GM12878 (cell line): Measurements from ENCODE around the gene TEKT1. TPM values are rescaled to one million over a fixed set of nuclear protein-coding genes. Genes with fewer than 3 reads are reported as not detected.

ENCODE experiments used
- ATAC-seq: fragments of 200-7000 bp; cut with Tn5 transposase; 3 replicates; pipeline ENCODE4 v1.9.1; 2020; ENCODE audit warnings: mild to moderate bottlenecking, moderate library complexity
- BruUV-seq: library from RNA; stranded (reverse); fragments of 400-500 nt; replicated peaks from 2 replicates; lab custom pipeline; 2021; lab: Mats Ljungman, UMichigan
- CTCF ChIA-PET: fragments of 300-600 bp; sonication (Branson Sonifier 250); formaldehyde crosslinking; extraction: SDS; loops from one replicate; lab custom pipeline; 2021; ENCODE audit warnings: inconsistent platforms; lab: Yijun Ruan, JAX
- POLR2A ChIA-PET: fragments of 350-600 bp; formaldehyde crosslinking; extraction: SDS; loops from one replicate; lab custom pipeline; 2021; ENCODE audit warnings: inconsistent platforms; lab: Charles Lee
- RAD21 ChIA-PET: fragments of 300-600 bp; sonication (Branson Sonifier 250); formaldehyde crosslinking; loops from one replicate; lab custom pipeline; 2023; ENCODE audit warnings: antibody characterized with exemption; ENCODE audit not compliant: unreplicated experiment; lab: Charles Lee
- SMC1A ChIA-PET: fragments of 300-600 bp; sonication (Branson Sonifier 250); formaldehyde crosslinking; loops from one replicate; lab custom pipeline; 2023; ENCODE audit not compliant: unreplicated experiment, uncharacterized antibody; lab: Charles Lee
- DNase-seq: peaks from one replicate; pipeline ENCODE4 v3.0.0-alpha.2; 2011; ENCODE audit warnings: low read depth, low spot score
- FAIRE-seq: peaks from 3 replicates; lab custom pipeline; 2011; peaks lifted over from hg19 to GRCh38; lab: Jason Lieb, UNC
- H2AFZ ChIP-seq: 2 replicates; pipeline ENCODE4 v1.6.0; 2011; ENCODE audit warnings: low read depth, low read length, control low read depth; ENCODE audit not compliant: control insufficient read depth
- H3K27ac ChIP-seq: 2 replicates; pipeline ENCODE4 v1.5.1; 2011; ENCODE audit warnings: control low read depth; ENCODE audit not compliant: control insufficient read depth, insufficient read depth
- H3K27me3 ChIP-seq, 2 experiments: replicated peaks in 1 of 2; 2 replicates each; pipeline versions ENCODE4 v1.6.0 to v1.6.1; 2011; ENCODE audit warnings: low read length in 1 of 2; ENCODE audit not compliant: control insufficient read depth in 2 of 2, insufficient read depth in 2 of 2
- H3K36me3 ChIP-seq, 2 experiments: 2 replicates each; pipeline ENCODE4 v1.5.1; 2011; ENCODE audit warnings: low read length in 1 of 2; ENCODE audit not compliant: control insufficient read depth in 2 of 2, insufficient read depth in 2 of 2
- H3K4me1 ChIP-seq: 2 replicates; pipeline ENCODE4 v1.6.1; 2011; ENCODE audit warnings: mild to moderate bottlenecking, low read length, moderate library complexity, mixed read lengths; ENCODE audit not compliant: control insufficient read depth, insufficient read depth
- H3K4me2 ChIP-seq: 2 replicates; pipeline ENCODE4 v1.6.0; 2011; ENCODE audit warnings: control low read depth; ENCODE audit not compliant: control insufficient read depth, insufficient read depth
- H3K4me3 ChIP-seq: fragments of 200-600 bp; sonication (generic); 2 replicates; pipeline ENCODE4 v1.5.1; 2016
- H3K79me2 ChIP-seq: 2 replicates; pipeline ENCODE4 v1.6.0; 2011; ENCODE audit warnings: low read length; ENCODE audit not compliant: control insufficient read depth, insufficient read depth
- H3K9ac ChIP-seq: 2 replicates; pipeline ENCODE4 v1.8.0; 2011; ENCODE audit warnings: low read length, control low read depth, mixed read lengths; ENCODE audit not compliant: control insufficient read depth, insufficient read depth
- H3K9me3 ChIP-seq: replicated peaks from 3 replicates; pipeline ENCODE4 v1.5.1; 2011; ENCODE audit warnings: mild to moderate bottlenecking, low read length; ENCODE audit not compliant: control insufficient read depth, insufficient read depth
- H4K20me1 ChIP-seq: 2 replicates; pipeline ENCODE4 v1.6.0; 2011; ENCODE audit not compliant: control insufficient read depth, insufficient read depth
- ATF7 ChIP-seq: fragments of 450-650 bp; IDR thresholded peaks from 2 replicates; pipeline ENCODE4 v1.6.1; 2016; ENCODE audit warnings: low read depth, mild to moderate bottlenecking
- ETV6 ChIP-seq, 2 experiments: fragments of 450-650 bp in 1 of 2; IDR thresholded peaks in 1 of 2; conservative IDR thresholded peaks in 1 of 2; 2 replicates each; pipeline ENCODE4 v1.6.1; 2014; ENCODE audit warnings: antibody characterized with exemption in 1 of 2, borderline replicate concordance in 1 of 2, low read depth in 1 of 2, mild to moderate bottlenecking in 1 of 2, moderate library complexity in 1 of 2
- FOXK2 ChIP-seq: fragments of 450-650 bp; IDR thresholded peaks from 2 replicates; pipeline ENCODE4 v1.6.1; 2017; ENCODE audit warnings: mild to moderate bottlenecking, moderate library complexity
- HDGF ChIP-seq: fragments of 450-650 bp; IDR thresholded peaks from 2 replicates; pipeline ENCODE4 v1.6.1; 2016; ENCODE audit warnings: antibody characterized with exemption
- KAT2A ChIP-seq: conservative IDR thresholded peaks from 2 replicates; pipeline ENCODE4 v1.6.1; 2011; ENCODE audit warnings: low read depth, low read length; ENCODE audit not compliant: control insufficient read depth
- MYB ChIP-seq: fragments of 150-350 bp; IDR thresholded peaks from 2 replicates; pipeline ENCODE4 v1.6.1; 2014; ENCODE audit warnings: mild to moderate bottlenecking, low read depth, low read length, borderline replicate concordance
- NFIC ChIP-seq: IDR thresholded peaks from 2 replicates; pipeline ENCODE4 v1.6.1; 2012; ENCODE audit warnings: low read depth, mild to moderate bottlenecking, inconsistent platforms, low read length, moderate library complexity
- NR2C2 ChIP-seq: IDR thresholded peaks from 2 replicates; pipeline ENCODE4 v1.6.1; 2011; ENCODE audit warnings: borderline replicate concordance, low read depth; ENCODE audit not compliant: control insufficient read depth, insufficient read length
- PML ChIP-seq: IDR thresholded peaks from 2 replicates; pipeline ENCODE4 v1.6.1; 2012; ENCODE audit warnings: low read length, inconsistent platforms
- POLR2AphosphoS2 ChIP-seq: IDR thresholded peaks from 2 replicates; pipeline ENCODE4 v1.6.1; 2011; ENCODE audit warnings: low read depth, mild to moderate bottlenecking, low read length, improper control_type of control experiment, moderate library complexity
- RAD21 ChIP-seq: IDR thresholded peaks from 2 replicates; pipeline ENCODE4 v1.6.1; 2011; ENCODE audit warnings: mild to moderate bottlenecking, low read depth, low read length, moderate library complexity; ENCODE audit not compliant: insufficient read depth
- RBBP5 ChIP-seq: fragments of 200-600 bp; sonication (generic); conservative IDR thresholded peaks from 2 replicates; pipeline ENCODE4 v1.6.1; 2016
- SIN3A ChIP-seq: IDR thresholded peaks from 2 replicates; pipeline ENCODE4 v1.6.1; 2012; ENCODE audit warnings: low read depth, low read length, improper control_type of control experiment
- SMARCA5 ChIP-seq: fragments of 450-650 bp; IDR thresholded peaks from 2 replicates; pipeline ENCODE4 v1.6.1; 2017; ENCODE audit warnings: mild to moderate bottlenecking
- SUPT20H ChIP-seq: IDR thresholded peaks from 2 replicates; pipeline ENCODE4 v1.6.1; 2011; ENCODE audit warnings: low read depth, mild to moderate bottlenecking, low read length, moderate library complexity, borderline replicate concordance; ENCODE audit not compliant: control insufficient read depth
- YY1 ChIP-seq: IDR thresholded peaks from 2 replicates; pipeline ENCODE4 v1.6.1; 2011; ENCODE audit warnings: low read depth, mild to moderate bottlenecking, low read length
- WGBS: methylation state at CpG from one replicate; pipeline ENCODE4 v1.1.6; 2016; ENCODE audit warnings: low lambda C conversion rate; ENCODE audit not compliant: insufficient replicate concordance, insufficient coverage; ENCODE audit errors: missing lambda C conversion rate; 5-methylcytosine and 5-hydroxymethylcytosine counted together
- in situ Hi-C: fragments of 300-500 bp; cut with MboI; formaldehyde crosslinking; loops from 9 replicates; pipeline ENCODE4 v1.14.3; 2018; ENCODE audit warnings: mixed read lengths
- intact Hi-C: fragments of 100-400 bp; cut with micrococcal nuclease; formaldehyde crosslinking; loops from one replicate; pipeline ENCODE4 v1.14.2; 2022; ENCODE audit not compliant: unreplicated experiment
- polyA plus RNA-seq, 11 experiments: library from polyadenylated mRNA; depleted of rRNA in 4 of 11; unstranded in 6 of 11; stranded (reverse) in 5 of 11; fragments of >200 nt; fragmentation: Nextera tagmentation in 4 of 11; fragmentation: Illumina TruSeq in 1 of 11; extraction: Ambion mirVana in 4 of 11; extraction: Trizol in 1 of 11; gene quantifications; 1 replicate in 1 of 11; 2 replicates in 10 of 11; pipeline versions ENCODE4 v1.2.1 to v1.2.3, GENCODE V29; 2011 to 2016; ENCODE audit warnings: inconsistent platforms in 2 of 11, missing spikeins in 2 of 11, low read depth in 1 of 11
- total RNA-seq, 4 experiments: library from RNA; depleted of rRNA in 3 of 4; stranded (reverse); fragments of >200 nt in 3 of 4; fragmentation: Illumina TruSeq in 1 of 4; extraction: Trizol in 1 of 4; gene quantifications; 2 replicates each; pipeline versions ENCODE4 v1.2.1 to v1.2.3, GENCODE V29; 2013 to 2021
- TF ChIP-seq, protein P1 (sequence below): IDR thresholded peaks from 2 replicates; pipeline ENCODE4 v1.6.1; 2011; ENCODE audit warnings: mild to moderate bottlenecking, low read depth, low read length, moderate library complexity; ENCODE audit not compliant: insufficient replicate concordance
- TF ChIP-seq, protein P2 (sequence below): IDR thresholded peaks from 2 replicates; pipeline ENCODE4 v1.6.1; 2012; ENCODE audit warnings: low read depth, low read length, improper control_type of control experiment
- TF ChIP-seq, protein P3 (sequence below): fragments of 450-650 bp; conservative IDR thresholded peaks from 2 replicates; pipeline ENCODE4 v1.6.1; 2017; ENCODE audit warnings: mild to moderate bottlenecking, moderate library complexity
- TF ChIP-seq, protein P4 (sequence below): IDR thresholded peaks from 2 replicates; pipeline ENCODE4 v1.6.1; 2011; ENCODE audit warnings: borderline replicate concordance, low read depth, mild to moderate bottlenecking, moderate library complexity, low read length; ENCODE audit not compliant: insufficient read depth, poor library complexity, severe bottlenecking

TEKT1 gene
- total and polyA plus RNA-seq, 10 of the 15 experiments (the other 5 are each of a cell fraction or from before 2014, with no cell fraction given): not detected

DNA sequence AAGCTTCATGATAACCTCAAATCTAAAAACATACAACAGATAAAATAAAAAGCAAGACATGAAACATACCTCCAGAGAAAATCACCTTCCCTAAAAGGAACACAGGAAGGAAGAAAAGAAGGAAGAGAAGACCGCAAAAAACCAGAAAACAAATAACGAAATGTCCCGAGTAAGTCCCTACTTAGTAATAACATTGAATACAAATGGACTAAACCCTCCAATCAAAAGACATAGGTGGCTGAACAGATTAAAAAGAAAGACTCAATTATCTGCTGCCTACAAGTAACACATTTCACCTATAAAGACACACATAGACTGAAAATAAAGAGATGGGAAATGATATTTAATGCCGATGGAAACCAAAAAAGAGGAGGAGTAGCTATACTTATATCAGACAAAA, 49.3 kb downstream of the TEKT1 start:
- intact Hi-C loops (no loop called here), in situ Hi-C loops (no loop called here)
- no peaks in the 10 kb centered on the region for H3K36me3 ChIP-seq
- H2AFZ ChIP-seq: no peak overlapping the region
- no peaks in the 10 kb centered on the region for H3K27me3 ChIP-seq
- no peak for FAIRE-seq
- H3K4me3 ChIP-seq: no peak overlapping the region
- ATAC-seq: no peak
- H3K4me2 ChIP-seq: no peak overlapping the region
- H3K9me3 ChIP-seq: no peaks in the 10 kb centered on the region; the same call in 1 of the 3 replicates
- no peaks in the 10 kb centered on the region for H4K20me1 ChIP-seq
- ChIA-PET CTCF (no interaction called here), RAD21 (no interaction called here), POLR2A (no interaction called here), SMC1A (no interaction called here)
- no peak overlapping the region for H3K9ac ChIP-seq
- H3K79me2 ChIP-seq: no peaks in the 10 kb centered on the region
- no peak overlapping the region for H3K27ac ChIP-seq
- WGBS: 57% methylated on average over 4 of the region's 4 CpGs
- no TSS peak for BruUV-seq
- TF ChIP-seq NFIC (no peak), MYB (no peak), RAD21 (no peak), RBBP5 (no peak), FOXK2 (no peak), SMARCA5 (no peak), HDGF (no peak), SUPT20H (no peak), YY1 (no peak), ATF7 (no peak), ETV6 (conservative IDR thresholded peaks at IDR 0.05 in 1 of 2, IDR thresholded peaks at IDR 0.05 in 1 of 2; ENCODE audit: borderline replicate concordance in 1 of 2, low read depth in 1 of 2) (no peak), PML (no peak), KAT2A (no peak), NR2C2 (no peak), SIN3A (no peak), POLR2AphosphoS2 (no peak)
- TF ChIP-seq, protein P1, sequence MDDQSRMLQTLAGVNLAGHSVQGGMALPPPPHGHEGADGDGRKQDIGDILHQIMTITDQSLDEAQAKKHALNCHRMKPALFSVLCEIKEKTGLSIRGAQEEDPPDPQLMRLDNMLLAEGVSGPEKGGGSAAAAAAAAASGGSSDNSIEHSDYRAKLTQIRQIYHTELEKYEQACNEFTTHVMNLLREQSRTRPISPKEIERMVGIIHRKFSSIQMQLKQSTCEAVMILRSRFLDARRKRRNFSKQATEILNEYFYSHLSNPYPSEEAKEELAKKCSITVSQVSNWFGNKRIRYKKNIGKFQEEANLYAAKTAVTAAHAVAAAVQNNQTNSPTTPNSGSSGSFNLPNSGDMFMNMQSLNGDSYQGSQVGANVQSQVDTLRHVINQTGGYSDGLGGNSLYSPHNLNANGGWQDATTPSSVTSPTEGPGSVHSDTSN: no peak
- TF ChIP-seq, protein P2, sequence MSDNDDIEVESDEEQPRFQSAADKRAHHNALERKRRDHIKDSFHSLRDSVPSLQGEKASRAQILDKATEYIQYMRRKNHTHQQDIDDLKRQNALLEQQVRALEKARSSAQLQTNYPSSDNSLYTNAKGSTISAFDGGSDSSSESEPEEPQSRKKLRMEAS: no peak
- TF ChIP-seq, protein P3, sequence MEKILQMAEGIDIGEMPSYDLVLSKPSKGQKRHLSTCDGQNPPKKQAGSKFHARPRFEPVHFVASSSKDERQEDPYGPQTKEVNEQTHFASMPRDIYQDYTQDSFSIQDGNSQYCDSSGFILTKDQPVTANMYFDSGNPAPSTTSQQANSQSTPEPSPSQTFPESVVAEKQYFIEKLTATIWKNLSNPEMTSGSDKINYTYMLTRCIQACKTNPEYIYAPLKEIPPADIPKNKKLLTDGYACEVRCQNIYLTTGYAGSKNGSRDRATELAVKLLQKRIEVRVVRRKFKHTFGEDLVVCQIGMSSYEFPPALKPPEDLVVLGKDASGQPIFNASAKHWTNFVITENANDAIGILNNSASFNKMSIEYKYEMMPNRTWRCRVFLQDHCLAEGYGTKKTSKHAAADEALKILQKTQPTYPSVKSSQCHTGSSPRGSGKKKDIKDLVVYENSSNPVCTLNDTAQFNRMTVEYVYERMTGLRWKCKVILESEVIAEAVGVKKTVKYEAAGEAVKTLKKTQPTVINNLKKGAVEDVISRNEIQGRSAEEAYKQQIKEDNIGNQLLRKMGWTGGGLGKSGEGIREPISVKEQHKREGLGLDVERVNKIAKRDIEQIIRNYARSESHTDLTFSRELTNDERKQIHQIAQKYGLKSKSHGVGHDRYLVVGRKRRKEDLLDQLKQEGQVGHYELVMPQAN: no peak
- TF ChIP-seq, protein P4, sequence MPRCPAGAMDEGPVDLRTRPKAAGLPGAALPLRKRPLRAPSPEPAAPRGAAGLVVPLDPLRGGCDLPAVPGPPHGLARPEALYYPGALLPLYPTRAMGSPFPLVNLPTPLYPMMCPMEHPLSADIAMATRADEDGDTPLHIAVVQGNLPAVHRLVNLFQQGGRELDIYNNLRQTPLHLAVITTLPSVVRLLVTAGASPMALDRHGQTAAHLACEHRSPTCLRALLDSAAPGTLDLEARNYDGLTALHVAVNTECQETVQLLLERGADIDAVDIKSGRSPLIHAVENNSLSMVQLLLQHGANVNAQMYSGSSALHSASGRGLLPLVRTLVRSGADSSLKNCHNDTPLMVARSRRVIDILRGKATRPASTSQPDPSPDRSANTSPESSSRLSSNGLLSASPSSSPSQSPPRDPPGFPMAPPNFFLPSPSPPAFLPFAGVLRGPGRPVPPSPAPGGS: no peak
- no peak for DNase-seq
- H3K4me1 ChIP-seq: no peaks in the 10 kb centered on the region
